Activated CD4-positive, alpha-beta T cell treated with anti-CD3 and anti-CD28 coated beads, Interleukin-2, Interleukin-6, amounts not matched to agents 100 ng/mL and 50 ng/mL, durations not matched to agents 16 hours and 8 hours (primary cell): ENCODE results near the gene CCDC15.
"Not testable (repeated sequence)": the region's sequence is repeated elsewhere in the genome, so short reads cannot be mapped to it uniquely, and the experiment has no call there.

Source experiments
- DNase-seq: peaks from one replicate; pipeline ENCODE4 v3.0.0-alpha.2; 2020

Gene CCDC15

GRCh38 chr11:124941703-124942102 is 12.3 kb upstream of the CCDC15 start:
- DNase-seq = no peak

GRCh38 chr11:124942466-124943253 is 11.3 kb upstream of the CCDC15 start:
- DNase-seq = no peak

GRCh38 chr11:124943254-124943616 is 10.8 kb upstream of the CCDC15 start:
- no peak for DNase-seq

DNA sequence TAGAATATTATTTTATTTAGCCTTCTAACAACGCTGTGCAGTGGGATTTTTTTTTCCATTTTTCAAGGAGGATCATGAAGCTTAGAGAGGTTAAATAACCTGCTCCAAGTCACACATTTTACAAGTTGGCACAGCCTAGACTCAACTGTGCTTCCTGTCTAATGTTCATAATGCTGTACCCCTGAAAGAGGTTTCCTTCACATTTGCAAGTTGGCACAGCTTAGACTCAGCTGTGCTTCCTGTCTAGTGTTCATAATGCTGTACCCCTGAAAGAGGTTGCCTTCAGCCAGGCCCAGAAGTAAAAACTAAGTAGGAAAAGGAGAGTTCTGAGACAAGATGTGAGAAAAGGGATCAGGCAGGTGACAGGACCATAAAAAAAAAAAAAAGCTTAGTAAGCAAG is 10.3 kb upstream of the CCDC15 start:
- DNase-seq = no peak

GRCh38 chr11:124944565-124944964 is 9.4 kb upstream of the CCDC15 start:
- no peak for DNase-seq

- DNase-seq = no peak
Observed at GRCh38 chr11:124945826-124946225, 8.2 kb upstream of the CCDC15 start.

- no peak for DNase-seq
Observed at GRCh38 chr11:124946735-124947141, 7.3 kb upstream of the CCDC15 start.

DNA sequence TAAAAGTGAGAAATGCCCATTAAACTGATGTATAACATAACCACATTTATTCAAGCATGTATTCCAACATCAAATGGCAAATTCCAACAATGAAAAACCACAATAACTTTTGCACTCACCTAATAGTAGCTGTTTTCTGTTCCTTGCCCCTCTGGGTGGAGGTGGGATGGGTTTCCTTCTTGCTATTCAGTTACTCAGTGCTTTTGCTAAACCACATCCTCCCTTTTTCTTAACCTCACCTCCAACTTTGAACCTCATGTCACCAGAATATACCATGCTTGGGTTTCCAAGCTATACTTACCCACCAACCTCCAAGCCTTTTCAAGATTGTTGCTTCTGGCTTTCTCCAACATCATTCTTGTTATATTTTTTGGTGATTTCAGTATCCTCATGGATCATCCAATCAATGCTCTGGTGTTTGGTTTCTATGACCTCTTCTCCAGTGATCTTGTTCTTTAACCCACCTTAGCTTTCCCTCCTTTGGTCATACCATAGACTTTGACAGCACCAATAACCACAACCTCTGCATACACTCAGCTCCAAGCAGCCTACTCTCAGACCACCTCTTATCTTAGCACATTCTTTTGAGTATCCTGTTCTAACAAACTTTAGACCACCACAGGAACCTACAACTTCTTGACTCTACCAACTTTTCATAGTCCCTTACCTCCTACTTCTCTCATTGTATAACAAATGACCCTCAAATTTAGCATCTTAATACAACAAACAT is 3.2 kb upstream of the CCDC15 start:
- DNase-seq = peak; percentile 25

DNA sequence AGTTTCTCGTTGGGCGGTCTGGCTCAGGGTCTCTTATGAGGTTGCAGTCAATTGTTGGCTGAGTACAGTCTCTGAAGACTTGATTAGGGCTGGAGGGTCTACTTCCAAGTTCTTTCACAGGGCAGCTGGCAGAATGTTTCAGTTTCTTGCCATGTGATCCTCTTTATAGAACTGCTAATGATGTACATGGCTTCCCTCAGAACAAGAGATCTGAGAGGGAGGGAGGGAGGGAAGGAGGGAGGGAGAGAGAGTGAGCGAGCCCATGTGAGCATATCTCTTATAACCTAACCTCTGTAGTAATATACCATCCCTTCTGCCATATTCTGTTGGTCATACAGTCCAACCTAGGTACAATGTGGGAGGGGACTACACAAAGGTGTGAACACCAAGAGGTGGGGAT is 2.7 kb upstream of the CCDC15 start:
- DNase-seq = no peak

- DNase-seq = no peak
Observed at GRCh38 chr11:124954590-124954955, 571 bp downstream of the CCDC15 start.

DNA sequence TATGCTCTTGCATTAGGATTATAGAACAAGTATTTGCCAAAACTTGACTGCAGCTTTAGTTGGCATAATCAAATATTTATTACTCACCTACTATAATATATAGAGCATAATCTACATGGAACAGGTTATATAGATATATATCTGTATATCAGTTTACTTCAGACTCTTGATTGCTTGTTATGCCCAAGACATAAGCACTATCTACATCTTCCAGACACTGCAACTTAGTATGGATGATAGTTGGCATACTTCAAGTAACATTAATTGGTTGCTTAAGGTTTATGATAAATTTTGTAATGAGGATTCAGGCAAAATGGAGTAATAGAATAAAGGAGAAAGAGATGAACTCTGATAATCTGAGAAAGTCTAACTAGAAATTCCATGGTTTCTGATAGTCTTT is 1.0 kb downstream of the CCDC15 start:
- DNase-seq = no peak

- DNase-seq = peak; percentile 69
Observed at GRCh38 chr11:124961972-124962609, 8.1 kb downstream of the CCDC15 start.

GRCh38 chr11:124968197-124968596 is 14.2 kb downstream of the CCDC15 start:
- not testable (repeated sequence) for DNase-seq

DNA sequence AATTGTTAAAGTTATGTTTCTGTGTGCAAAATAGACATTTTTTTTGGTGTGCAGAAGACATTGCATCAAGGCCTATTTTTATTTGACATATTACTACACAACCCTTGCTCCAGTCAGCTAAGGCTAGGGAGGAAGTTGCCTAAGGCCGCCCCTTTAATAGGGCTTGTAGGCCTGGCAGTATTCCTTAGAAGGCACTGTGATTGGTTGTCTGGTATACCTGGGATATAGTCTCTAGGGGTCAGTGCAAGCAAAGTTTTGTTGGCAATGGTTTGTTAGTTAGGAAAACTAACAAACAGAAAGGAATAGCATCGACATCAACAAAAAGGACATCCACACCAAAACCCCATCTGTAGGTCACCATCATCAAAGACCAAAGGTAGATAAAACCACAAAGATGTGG is 16.9 kb downstream of the CCDC15 start:
- DNase-seq = no peak

GRCh38 chr11:124971810-124972209 is 17.8 kb downstream of the CCDC15 start:
- no peak for DNase-seq

DNA sequence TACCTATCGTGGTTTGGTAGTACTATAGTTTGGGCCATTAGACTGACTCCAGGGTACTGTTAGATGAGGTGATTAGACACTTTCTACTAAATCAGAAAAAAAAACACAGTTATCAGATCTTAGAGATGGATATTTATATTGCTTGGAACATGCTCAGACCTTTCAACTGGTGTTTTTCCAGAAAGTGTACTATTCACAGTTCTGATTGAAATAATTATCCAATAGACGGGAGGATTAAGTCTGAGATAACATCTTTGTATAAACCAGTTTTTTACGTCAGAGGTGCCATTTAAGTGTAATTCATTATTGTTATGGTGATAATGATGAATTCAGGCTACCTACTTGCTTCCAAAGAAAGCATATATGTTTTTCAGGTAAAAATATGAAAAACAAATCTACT is 22.5 kb downstream of the CCDC15 start:
- DNase-seq = no peak

- no peak for DNase-seq
Observed at GRCh38 chr11:124977006-124977405, 23.0 kb downstream of the CCDC15 start.

GRCh38 chr11:124978316-124978715 is 24.3 kb downstream of the CCDC15 start:
- DNase-seq = no peak

DNA sequence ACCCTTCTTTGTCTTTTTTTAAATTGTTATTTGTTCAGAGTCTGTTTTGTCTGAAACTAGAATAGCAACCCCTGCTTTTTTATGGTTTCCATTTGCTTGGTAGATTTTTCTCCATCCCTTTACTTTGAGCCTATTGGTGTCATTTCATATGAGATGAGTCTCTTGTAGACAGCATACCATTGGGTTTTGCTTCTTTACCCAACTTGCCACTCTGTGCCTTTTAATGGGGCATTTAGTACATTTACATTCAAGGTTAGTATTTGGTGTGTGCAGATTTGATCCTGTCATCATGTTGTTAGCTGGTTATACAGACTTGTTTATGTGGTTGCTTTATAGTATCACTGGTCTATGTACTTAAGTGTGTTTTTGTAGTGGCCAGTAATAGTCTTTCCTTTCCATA is 28.0 kb downstream of the CCDC15 start:
- no peak for DNase-seq

- no peak for DNase-seq
Observed at GRCh38 chr11:124983674-124984511, 29.9 kb downstream of the CCDC15 start.

DNA sequence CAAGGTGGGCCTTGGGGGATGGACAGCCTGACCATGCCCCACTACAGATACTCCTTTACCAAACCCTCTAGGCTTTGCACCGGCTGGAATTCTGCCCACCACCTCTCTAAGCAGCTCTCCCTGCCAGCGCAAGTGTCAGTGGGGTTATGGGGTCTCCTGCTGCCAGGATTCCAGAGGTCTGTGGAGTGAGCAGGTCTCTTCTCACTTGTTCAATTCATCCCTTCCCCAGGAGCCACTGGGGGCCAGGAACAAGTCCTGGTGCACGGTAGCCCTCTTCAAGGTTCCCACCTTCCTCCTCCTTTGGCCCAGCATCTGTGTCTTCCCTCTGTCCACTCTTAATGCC is 30.5 kb downstream of the CCDC15 start:
- no peak for DNase-seq

DNA sequence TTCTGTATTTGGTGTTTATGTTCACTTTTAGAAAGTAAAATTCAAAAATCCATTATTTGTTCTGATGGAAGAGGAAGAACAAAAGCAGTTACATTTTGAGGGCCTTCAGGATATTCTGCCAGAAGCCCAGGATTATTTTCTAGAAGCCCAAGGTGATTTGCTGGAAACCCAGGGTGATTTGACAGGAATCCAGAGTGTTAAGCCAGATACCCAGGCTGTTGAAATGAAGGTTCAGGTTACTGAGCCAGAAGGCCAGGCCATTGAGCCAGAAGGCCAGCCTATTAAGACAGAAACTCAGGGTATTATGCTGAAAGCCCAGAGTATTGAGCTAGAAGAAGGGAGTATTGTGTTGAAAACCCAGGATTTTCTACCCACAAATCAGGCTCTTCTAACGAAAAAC is 33.1 kb downstream of the CCDC15 start:
- DNase-seq = no peak

GRCh38 chr11:124988063-124988462 is 34.1 kb downstream of the CCDC15 start:
- DNase-seq = no peak
